ENCODE data around the gene MIX23.

- TF ChIP-seq POLR2A (IDR thresholded peaks at IDR 0.05; ENCODE audit: low read length), result no peak
- no peak for TF ChIP-seq GATA1 (IDR thresholded peaks at IDR 0.05; ENCODE audit: low read depth, low read length)
These were observed 10.1 kb upstream of the MIX23 start for GRCh38 chr3:122392868-122393844.
